ENCODE data around the gene ODAD3.

DNA sequence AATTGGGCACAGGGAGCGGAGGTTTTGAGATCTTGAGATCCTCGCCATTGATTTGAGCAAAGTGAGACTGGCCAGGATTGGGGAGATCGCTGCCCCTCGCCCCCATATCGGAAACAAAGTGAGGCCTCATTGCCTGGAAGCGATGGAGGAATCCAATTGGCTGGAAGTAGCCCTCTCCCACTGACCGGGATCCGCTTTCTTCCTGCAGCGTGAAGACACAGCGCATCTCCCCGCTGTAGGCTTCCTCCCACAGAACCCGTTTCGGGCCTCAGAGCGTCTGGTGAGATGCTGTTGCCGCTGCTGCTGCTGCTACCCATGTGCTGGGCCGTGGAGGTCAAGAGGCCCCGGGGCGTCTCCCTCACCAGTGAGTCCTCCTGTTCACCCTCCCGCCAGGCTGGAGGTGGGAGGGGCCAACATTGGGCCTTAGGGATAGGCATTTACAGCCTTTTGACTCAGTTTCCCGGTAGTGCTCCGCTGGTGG is 952 bp upstream of the ODAD3 start:
- TF ChIP-seq, protein P1, sequence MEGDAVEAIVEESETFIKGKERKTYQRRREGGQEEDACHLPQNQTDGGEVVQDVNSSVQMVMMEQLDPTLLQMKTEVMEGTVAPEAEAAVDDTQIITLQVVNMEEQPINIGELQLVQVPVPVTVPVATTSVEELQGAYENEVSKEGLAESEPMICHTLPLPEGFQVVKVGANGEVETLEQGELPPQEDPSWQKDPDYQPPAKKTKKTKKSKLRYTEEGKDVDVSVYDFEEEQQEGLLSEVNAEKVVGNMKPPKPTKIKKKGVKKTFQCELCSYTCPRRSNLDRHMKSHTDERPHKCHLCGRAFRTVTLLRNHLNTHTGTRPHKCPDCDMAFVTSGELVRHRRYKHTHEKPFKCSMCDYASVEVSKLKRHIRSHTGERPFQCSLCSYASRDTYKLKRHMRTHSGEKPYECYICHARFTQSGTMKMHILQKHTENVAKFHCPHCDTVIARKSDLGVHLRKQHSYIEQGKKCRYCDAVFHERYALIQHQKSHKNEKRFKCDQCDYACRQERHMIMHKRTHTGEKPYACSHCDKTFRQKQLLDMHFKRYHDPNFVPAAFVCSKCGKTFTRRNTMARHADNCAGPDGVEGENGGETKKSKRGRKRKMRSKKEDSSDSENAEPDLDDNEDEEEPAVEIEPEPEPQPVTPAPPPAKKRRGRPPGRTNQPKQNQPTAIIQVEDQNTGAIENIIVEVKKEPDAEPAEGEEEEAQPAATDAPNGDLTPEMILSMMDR (IDR thresholded peaks at IDR 0.05), result no peak
- no peak for TF ChIP-seq EP300 (IDR thresholded peaks at IDR 0.05)

Measured in stomach (tissue), 4 donors.